ENCODE results near the gene NFIA.

NFIA gene

GRCh38 chr1:61357539-61357938 lies 275.2 kb downstream of the NFIA start:
- Histone ChIP-seq H3K36me3 (replicated peaks in 1 of 2; ENCODE audit: control insufficient read depth in 2 of 2, insufficient read depth in 2 of 2, low read length in 2 of 2) (no peaks in the 10 kb centered on the region), H3K14ac (ENCODE audit: low read length) (no peak overlapping the region), H3K18ac (ENCODE audit: low read length) (no peak overlapping the region), H3K79me1 (ENCODE audit: low read depth, low read length) (no peaks in the 10 kb centered on the region), H3K9me3 (replicated peaks in 1 of 2; ENCODE audit: control insufficient read depth in 2 of 2, insufficient read depth in 1 of 2, low read depth in 1 of 2, low read length in 2 of 2) (no peaks in the 10 kb centered on the region), H4K91ac (ENCODE audit: low read depth, low read length, poor library complexity) (no peak overlapping the region), H3K27me3 (ENCODE audit: control insufficient read depth in 3 of 3, insufficient read depth in 3 of 3, low read depth in 1 of 3, low read length in 3 of 3) (no peaks in the 10 kb centered on the region), H3K23ac (ENCODE audit: low read depth, low read length, poor library complexity) (no peak overlapping the region), H2BK12ac (ENCODE audit: low read length) (no peak overlapping the region), H3K4me2 (ENCODE audit: insufficient read depth, low read length, poor library complexity, severe bottlenecking) (no peak overlapping the region), H2BK5ac (ENCODE audit: low read length) (no peak overlapping the region), H2AFZ (ENCODE audit: low read length) (no peak overlapping the region), H2AK5ac (ENCODE audit: low read depth, low read length) (no peak overlapping the region), H3K4me3 (ENCODE audit: low read length in 2 of 2) (no peak overlapping the region), H3K4ac (ENCODE audit: low read length) (no peak overlapping the region), H4K8ac (ENCODE audit: low read depth, low read length) (no peak overlapping the region), H3K9ac (ENCODE audit: low read depth, low read length, poor library complexity) (no peak overlapping the region), H2BK120ac (ENCODE audit: low read depth, low read length) (no peak overlapping the region), H3K4me1 (ENCODE audit: control insufficient read depth in 2 of 2, insufficient read depth in 1 of 2, low read depth in 1 of 2, low read length in 2 of 2) (peaks cover 0 to 2% of the 10 kb centered on the region in 2 donors), H2BK15ac (ENCODE audit: low read length) (no peak overlapping the region), H3K27ac (replicated peaks; ENCODE audit: low read length) (no peak overlapping the region)
- WGBS, 2 donors (ENCODE audit: extremely low coverage in 2 of 2, insufficient read length in 2 of 2, insufficient replicate concordance in 1 of 2) = no CpG with 5 or more reads among the region's 5 CpGs
- DNase-seq (ENCODE audit: low spot score) = no peak

DNA sequence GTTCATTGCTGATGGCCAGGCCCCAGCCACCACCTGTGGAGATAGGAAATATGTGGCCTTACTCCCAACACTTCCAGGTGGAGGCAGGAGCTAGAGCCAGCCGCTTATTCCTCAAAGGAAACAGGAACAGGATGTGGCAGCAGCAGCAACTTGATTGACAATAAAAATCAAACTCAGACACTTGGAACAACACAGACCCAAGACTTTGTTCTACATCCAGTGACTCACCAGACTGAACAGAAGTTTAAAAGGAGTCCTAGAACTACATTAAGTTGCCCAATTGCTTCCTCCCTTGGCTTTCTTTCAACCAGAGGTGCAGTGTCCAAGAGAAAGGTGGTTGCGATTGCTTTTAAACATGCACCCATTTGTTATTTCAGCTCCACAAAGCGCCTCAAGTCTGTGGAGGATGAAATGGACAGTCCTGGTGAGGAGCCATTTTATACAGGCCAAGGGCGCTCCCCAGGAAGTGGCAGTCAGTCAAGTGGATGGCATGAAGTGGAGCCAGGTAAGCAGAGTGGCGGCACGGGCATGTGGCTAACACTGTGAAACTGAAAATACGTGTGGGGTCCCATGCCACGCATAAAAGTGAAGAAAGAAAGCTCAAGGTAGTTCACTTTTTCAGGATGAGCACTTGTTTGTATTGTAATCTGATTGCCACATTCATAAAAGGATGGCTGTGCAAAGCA lies 276.6 kb downstream of the NFIA start:
- H3K9ac ChIP-seq (ENCODE audit: low read depth, low read length, poor library complexity) = no peak overlapping the region
- no peak overlapping the region for H4K91ac ChIP-seq (ENCODE audit: low read depth, low read length, poor library complexity)
- H3K9me3 ChIP-seq (replicated peaks in 1 of 2; ENCODE audit: control insufficient read depth in 2 of 2, insufficient read depth in 1 of 2, low read depth in 1 of 2, low read length in 2 of 2) = no peaks in the 10 kb centered on the region
- no CpG with 5 or more reads among the region's 8 CpGs for WGBS, 2 donors (ENCODE audit: extremely low coverage in 2 of 2, insufficient read length in 2 of 2, insufficient replicate concordance in 1 of 2)
- no peak for DNase-seq (ENCODE audit: low spot score)
- H2BK5ac ChIP-seq (ENCODE audit: low read length) = no peak overlapping the region
- H2BK120ac ChIP-seq (ENCODE audit: low read depth, low read length) = no peak overlapping the region
- no peak overlapping the region for H2AK5ac ChIP-seq (ENCODE audit: low read depth, low read length)
- no peak overlapping the region for H2BK12ac ChIP-seq (ENCODE audit: low read length)
- no peak overlapping the region for H3K4me2 ChIP-seq (ENCODE audit: insufficient read depth, low read length, poor library complexity, severe bottlenecking)
- H3K79me1 ChIP-seq (ENCODE audit: low read depth, low read length) = no peaks in the 10 kb centered on the region
- H2BK15ac ChIP-seq (ENCODE audit: low read length) = no peak overlapping the region
- H3K18ac ChIP-seq (ENCODE audit: low read length) = no peak overlapping the region
- H3K27ac ChIP-seq (replicated peaks; ENCODE audit: low read length) = no peak overlapping the region
- H3K14ac ChIP-seq (ENCODE audit: low read length) = no peak overlapping the region
- H3K4ac ChIP-seq (ENCODE audit: low read length) = no peak overlapping the region
- H4K8ac ChIP-seq (ENCODE audit: low read depth, low read length) = no peak overlapping the region
- H3K23ac ChIP-seq (ENCODE audit: low read depth, low read length, poor library complexity) = no peak overlapping the region
- no peaks in the 10 kb centered on the region for H3K27me3 ChIP-seq (ENCODE audit: control insufficient read depth in 3 of 3, insufficient read depth in 3 of 3, low read depth in 1 of 3, low read length in 3 of 3)
- no peak overlapping the region for H3K4me3 ChIP-seq (ENCODE audit: low read length in 2 of 2)
- no peak overlapping the region for H2AFZ ChIP-seq (ENCODE audit: low read length)
- H3K36me3 ChIP-seq (replicated peaks in 1 of 2; ENCODE audit: control insufficient read depth in 2 of 2, insufficient read depth in 2 of 2, low read length in 2 of 2) = no peaks in the 10 kb centered on the region
- peaks cover 0 to 2% of the 10 kb centered on the region in 2 donors for H3K4me1 ChIP-seq (ENCODE audit: control insufficient read depth in 2 of 2, insufficient read depth in 1 of 2, low read depth in 1 of 2, low read length in 2 of 2)

DNA sequence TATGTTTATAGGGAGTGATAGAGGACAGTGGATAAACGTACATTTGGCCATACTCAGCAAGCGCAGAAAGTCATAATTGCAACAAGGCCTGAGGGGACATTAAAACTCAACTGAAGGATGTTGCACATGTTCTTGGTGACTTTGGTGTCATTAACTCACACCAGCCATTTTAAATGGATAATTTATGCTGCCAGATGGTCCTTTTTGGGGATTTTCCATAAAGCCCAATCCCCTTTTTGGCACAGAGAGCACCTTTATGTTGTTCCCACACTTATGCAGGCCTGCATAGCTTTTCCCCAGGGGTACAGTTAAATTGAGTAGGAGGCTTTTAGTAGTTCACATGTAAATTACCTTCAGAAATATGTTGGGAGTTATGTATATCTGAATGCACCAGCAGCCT lies 279.6 kb downstream of the NFIA start:
- Histone ChIP-seq H2AK5ac (ENCODE audit: low read depth, low read length) (no peak overlapping the region), H2AFZ (ENCODE audit: low read length) (no peak overlapping the region), H3K27me3 (ENCODE audit: control insufficient read depth in 3 of 3, insufficient read depth in 3 of 3, low read depth in 1 of 3, low read length in 3 of 3) (no peaks in the 10 kb centered on the region)

DNA sequence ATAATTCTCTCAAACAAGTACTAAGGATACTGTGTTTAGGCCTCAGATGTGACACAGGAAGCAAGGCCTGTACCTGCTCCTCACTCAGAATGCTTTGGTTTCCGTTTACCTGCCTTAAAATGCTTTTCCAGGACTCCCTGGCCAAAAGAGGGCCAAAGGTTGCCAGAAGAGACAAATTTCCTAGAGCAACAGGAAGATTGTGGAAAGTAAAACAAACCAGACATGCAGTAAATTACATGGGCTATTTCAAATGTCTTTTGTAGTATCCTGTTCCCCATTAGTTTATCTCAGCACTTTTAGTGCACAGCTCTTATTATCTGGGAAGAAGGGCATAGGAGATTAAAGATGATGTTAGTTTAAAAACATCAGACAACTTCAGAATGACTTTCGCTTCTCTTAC lies 280.0 kb downstream of the NFIA start:
- H3K36me3 ChIP-seq (replicated peaks in 1 of 2; ENCODE audit: control insufficient read depth in 2 of 2, insufficient read depth in 2 of 2, low read length in 2 of 2) = no peaks in the 10 kb centered on the region
- no peak overlapping the region for H4K8ac ChIP-seq (ENCODE audit: low read depth, low read length)
- H3K4ac ChIP-seq (ENCODE audit: low read length) = no peak overlapping the region
- no peak overlapping the region for H3K27ac ChIP-seq (replicated peaks; ENCODE audit: low read length)
- H2BK120ac ChIP-seq (ENCODE audit: low read depth, low read length) = no peak overlapping the region
- H3K18ac ChIP-seq (ENCODE audit: low read length) = no peak overlapping the region
- DNase-seq (ENCODE audit: low spot score) = no peak
- H3K9ac ChIP-seq (ENCODE audit: low read depth, low read length, poor library complexity) = no peak overlapping the region
- H3K23ac ChIP-seq (ENCODE audit: low read depth, low read length, poor library complexity) = no peak overlapping the region
- H3K4me1 ChIP-seq (ENCODE audit: control insufficient read depth in 2 of 2, insufficient read depth in 1 of 2, low read depth in 1 of 2, low read length in 2 of 2) = no peaks in the 10 kb centered on the region
- H3K27me3 ChIP-seq (ENCODE audit: control insufficient read depth in 3 of 3, insufficient read depth in 3 of 3, low read depth in 1 of 3, low read length in 3 of 3) = no peaks in the 10 kb centered on the region
- no CpG with 5 or more reads among the region's 2 CpGs for WGBS, 2 donors (ENCODE audit: extremely low coverage in 2 of 2, insufficient read length in 2 of 2, insufficient replicate concordance in 1 of 2)
- H3K4me2 ChIP-seq (ENCODE audit: insufficient read depth, low read length, poor library complexity, severe bottlenecking) = no peak overlapping the region
- no peak overlapping the region for H2BK12ac ChIP-seq (ENCODE audit: low read length)
- H2BK15ac ChIP-seq (ENCODE audit: low read length) = no peak overlapping the region
- no peaks in the 10 kb centered on the region for H3K79me1 ChIP-seq (ENCODE audit: low read depth, low read length)
- no peak overlapping the region for H2AFZ ChIP-seq (ENCODE audit: low read length)
- H3K9me3 ChIP-seq (replicated peaks in 1 of 2; ENCODE audit: control insufficient read depth in 2 of 2, insufficient read depth in 1 of 2, low read depth in 1 of 2, low read length in 2 of 2) = no peaks in the 10 kb centered on the region
- no peak overlapping the region for H2BK5ac ChIP-seq (ENCODE audit: low read length)
- H4K91ac ChIP-seq (ENCODE audit: low read depth, low read length, poor library complexity) = no peak overlapping the region
- H3K4me3 ChIP-seq (ENCODE audit: low read length in 2 of 2) = no peak overlapping the region
- no peak overlapping the region for H3K14ac ChIP-seq (ENCODE audit: low read length)
- H2AK5ac ChIP-seq (ENCODE audit: low read depth, low read length) = no peak overlapping the region

More for the DNA sequence above, 279.6 kb downstream of the NFIA start:
- Histone ChIP-seq H3K27ac (replicated peaks; ENCODE audit: low read length) (no peak overlapping the region), H2BK120ac (ENCODE audit: low read depth, low read length) (no peak overlapping the region), H3K23ac (ENCODE audit: low read depth, low read length, poor library complexity) (no peak overlapping the region), H4K8ac (ENCODE audit: low read depth, low read length) (no peak overlapping the region), H2BK12ac (ENCODE audit: low read length) (no peak overlapping the region), H2BK15ac (ENCODE audit: low read length) (no peak overlapping the region), H3K9ac (ENCODE audit: low read depth, low read length, poor library complexity) (no peak overlapping the region), H3K4me2 (ENCODE audit: insufficient read depth, low read length, poor library complexity, severe bottlenecking) (no peak overlapping the region), H3K4me3 (ENCODE audit: low read length in 2 of 2) (no peak overlapping the region), H3K4ac (ENCODE audit: low read length) (no peak overlapping the region), H3K18ac (ENCODE audit: low read length) (no peak overlapping the region), H3K4me1 (ENCODE audit: control insufficient read depth in 2 of 2, insufficient read depth in 1 of 2, low read depth in 1 of 2, low read length in 2 of 2) (peaks cover 0 to 2% of the 10 kb centered on the region in 2 donors), H3K9me3 (replicated peaks in 1 of 2; ENCODE audit: control insufficient read depth in 2 of 2, insufficient read depth in 1 of 2, low read depth in 1 of 2, low read length in 2 of 2) (no peaks in the 10 kb centered on the region), H3K14ac (ENCODE audit: low read length) (no peak overlapping the region), H2BK5ac (ENCODE audit: low read length) (no peak overlapping the region), H3K79me1 (ENCODE audit: low read depth, low read length) (no peaks in the 10 kb centered on the region), H4K91ac (ENCODE audit: low read depth, low read length, poor library complexity) (no peak overlapping the region), H3K36me3 (replicated peaks in 1 of 2; ENCODE audit: control insufficient read depth in 2 of 2, insufficient read depth in 2 of 2, low read length in 2 of 2) (no peaks in the 10 kb centered on the region)
- WGBS, 2 donors (ENCODE audit: extremely low coverage in 2 of 2, insufficient read length in 2 of 2, insufficient replicate concordance in 1 of 2) = no CpG with 5 or more reads among the region's 2 CpGs
- no peak for DNase-seq (ENCODE audit: low spot score)
